ENCODE data around the gene SDHA.
"Not testable (repeated sequence)": the region's sequence is repeated elsewhere in the genome, so short reads cannot be mapped to it uniquely, and the experiment has no call there.

The SDHA gene

GRCh38 chr5:300691-301435 lies 82.7 kb downstream of the SDHA start:
- DNase-seq (ENCODE audit: low spot score) = not testable (repeated sequence)

GRCh38 chr5:302416-302815 lies 84.3 kb downstream of the SDHA start:
- DNase-seq (ENCODE audit: low spot score) = not testable (repeated sequence)

- DNase-seq (ENCODE audit: low spot score) = no peak
Measured at GRCh38 chr5:302966-303365, 84.8 kb downstream of the SDHA start.

GRCh38 chr5:303741-304140 lies 85.6 kb downstream of the SDHA start:
- not testable (repeated sequence) for DNase-seq (ENCODE audit: low spot score)

GRCh38 chr5:305050-305449 lies 86.9 kb downstream of the SDHA start:
- DNase-seq (ENCODE audit: low spot score) = no peak

GRCh38 chr5:305459-305858 lies 87.3 kb downstream of the SDHA start:
- DNase-seq (ENCODE audit: low spot score) = no peak

- DNase-seq (ENCODE audit: low spot score) = no peak
Measured at GRCh38 chr5:306011-306805, 88.1 kb downstream of the SDHA start.

Data from putamen (tissue), 1 donor.